GM12878 (cell line): ENCODE data around the gene SYNDIG1. TPM values are rescaled to one million over a fixed set of nuclear protein-coding genes. Genes with fewer than 3 reads are reported as not detected.

Source experiments
- ATAC-seq: fragments of 200-7000 bp; cut with Tn5 transposase; 3 replicates; pipeline ENCODE4 v1.9.1; 2020; ENCODE audit warnings: mild to moderate bottlenecking, moderate library complexity
- BruUV-seq: library from RNA; stranded (reverse); fragments of 400-500 nt; replicated peaks from 2 replicates; lab custom pipeline; 2021; lab: Mats Ljungman, UMichigan
- CTCF ChIA-PET: fragments of 300-600 bp; sonication (Branson Sonifier 250); formaldehyde crosslinking; extraction: SDS; loops from one replicate; lab custom pipeline; 2021; ENCODE audit warnings: inconsistent platforms; lab: Yijun Ruan, JAX
- POLR2A ChIA-PET: fragments of 350-600 bp; formaldehyde crosslinking; extraction: SDS; loops from one replicate; lab custom pipeline; 2021; ENCODE audit warnings: inconsistent platforms; lab: Charles Lee
- RAD21 ChIA-PET: fragments of 300-600 bp; sonication (Branson Sonifier 250); formaldehyde crosslinking; loops from one replicate; lab custom pipeline; 2023; ENCODE audit warnings: antibody characterized with exemption; ENCODE audit not compliant: unreplicated experiment; lab: Charles Lee
- SMC1A ChIA-PET: fragments of 300-600 bp; sonication (Branson Sonifier 250); formaldehyde crosslinking; loops from one replicate; lab custom pipeline; 2023; ENCODE audit not compliant: unreplicated experiment, uncharacterized antibody; lab: Charles Lee
- DNase-seq: peaks from one replicate; pipeline ENCODE4 v3.0.0-alpha.2; 2011; ENCODE audit warnings: low read depth, low spot score
- FAIRE-seq: peaks from 3 replicates; lab custom pipeline; 2011; peaks lifted over from hg19 to GRCh38; lab: Jason Lieb, UNC
- H2AFZ ChIP-seq: 2 replicates; pipeline ENCODE4 v1.6.0; 2011; ENCODE audit warnings: low read depth, low read length, control low read depth; ENCODE audit not compliant: control insufficient read depth
- H3K27ac ChIP-seq: 2 replicates; pipeline ENCODE4 v1.5.1; 2011; ENCODE audit warnings: control low read depth; ENCODE audit not compliant: control insufficient read depth, insufficient read depth
- H3K27me3 ChIP-seq, 2 experiments: replicated peaks in 1 of 2; 2 replicates each; pipeline versions ENCODE4 v1.6.0 to v1.6.1; 2011; ENCODE audit warnings: low read length in 1 of 2; ENCODE audit not compliant: control insufficient read depth in 2 of 2, insufficient read depth in 2 of 2
- H3K36me3 ChIP-seq, 2 experiments: 2 replicates each; pipeline ENCODE4 v1.5.1; 2011; ENCODE audit warnings: low read length in 1 of 2; ENCODE audit not compliant: control insufficient read depth in 2 of 2, insufficient read depth in 2 of 2
- H3K4me1 ChIP-seq: 2 replicates; pipeline ENCODE4 v1.6.1; 2011; ENCODE audit warnings: mild to moderate bottlenecking, low read length, moderate library complexity, mixed read lengths; ENCODE audit not compliant: control insufficient read depth, insufficient read depth
- H3K4me2 ChIP-seq: 2 replicates; pipeline ENCODE4 v1.6.0; 2011; ENCODE audit warnings: control low read depth; ENCODE audit not compliant: control insufficient read depth, insufficient read depth
- H3K4me3 ChIP-seq: fragments of 200-600 bp; sonication (generic); 2 replicates; pipeline ENCODE4 v1.5.1; 2016
- H3K79me2 ChIP-seq: 2 replicates; pipeline ENCODE4 v1.6.0; 2011; ENCODE audit warnings: low read length; ENCODE audit not compliant: control insufficient read depth, insufficient read depth
- H3K9ac ChIP-seq: 2 replicates; pipeline ENCODE4 v1.8.0; 2011; ENCODE audit warnings: low read length, control low read depth, mixed read lengths; ENCODE audit not compliant: control insufficient read depth, insufficient read depth
- H3K9me3 ChIP-seq: replicated peaks from 3 replicates; pipeline ENCODE4 v1.5.1; 2011; ENCODE audit warnings: mild to moderate bottlenecking, low read length; ENCODE audit not compliant: control insufficient read depth, insufficient read depth
- H4K20me1 ChIP-seq: 2 replicates; pipeline ENCODE4 v1.6.0; 2011; ENCODE audit not compliant: control insufficient read depth, insufficient read depth
- CBX3 ChIP-seq: fragments of 200-600 bp; sonication (generic); IDR thresholded peaks from 2 replicates; pipeline ENCODE4 v1.6.1; 2016; ENCODE audit warnings: low read depth, borderline replicate concordance
- HDAC6 ChIP-seq: fragments of 200-600 bp; sonication (generic); IDR thresholded peaks from one replicate; pipeline ENCODE4 v1.8.0; 2017; ENCODE audit warnings: antibody characterized with exemption; ENCODE audit not compliant: unreplicated experiment
- POLR2AphosphoS2 ChIP-seq: IDR thresholded peaks from 2 replicates; pipeline ENCODE4 v1.6.1; 2011; ENCODE audit warnings: low read depth, mild to moderate bottlenecking, low read length, improper control_type of control experiment, moderate library complexity
- RBBP5 ChIP-seq: fragments of 200-600 bp; sonication (generic); conservative IDR thresholded peaks from 2 replicates; pipeline ENCODE4 v1.6.1; 2016
- USF2 ChIP-seq: IDR thresholded peaks from 2 replicates; pipeline ENCODE4 v1.6.1; 2011; ENCODE audit warnings: low read depth, low read length, improper control_type of control experiment, borderline replicate concordance
- WGBS: methylation state at CpG from one replicate; pipeline ENCODE4 v1.1.6; 2016; ENCODE audit warnings: low lambda C conversion rate; ENCODE audit not compliant: insufficient replicate concordance, insufficient coverage; ENCODE audit errors: missing lambda C conversion rate; 5-methylcytosine and 5-hydroxymethylcytosine counted together
- in situ Hi-C: fragments of 300-500 bp; cut with MboI; formaldehyde crosslinking; loops from 9 replicates; pipeline ENCODE4 v1.14.3; 2018; ENCODE audit warnings: mixed read lengths
- intact Hi-C: fragments of 100-400 bp; cut with micrococcal nuclease; formaldehyde crosslinking; loops from one replicate; pipeline ENCODE4 v1.14.2; 2022; ENCODE audit not compliant: unreplicated experiment
- polyA plus RNA-seq, 11 experiments: library from polyadenylated mRNA; depleted of rRNA in 4 of 11; unstranded in 6 of 11; stranded (reverse) in 5 of 11; fragments of >200 nt; fragmentation: Nextera tagmentation in 4 of 11; fragmentation: Illumina TruSeq in 1 of 11; extraction: Ambion mirVana in 4 of 11; extraction: Trizol in 1 of 11; gene quantifications; 1 replicate in 1 of 11; 2 replicates in 10 of 11; pipeline versions ENCODE4 v1.2.1 to v1.2.3, GENCODE V29; 2011 to 2016; ENCODE audit warnings: inconsistent platforms in 2 of 11, missing spikeins in 2 of 11, low read depth in 1 of 11
- total RNA-seq, 4 experiments: library from RNA; depleted of rRNA in 3 of 4; stranded (reverse); fragments of >200 nt in 3 of 4; fragmentation: Illumina TruSeq in 1 of 4; extraction: Trizol in 1 of 4; gene quantifications; 2 replicates each; pipeline versions ENCODE4 v1.2.1 to v1.2.3, GENCODE V29; 2013 to 2021

Gene SYNDIG1
- total and polyA plus RNA-seq, 10 of the 15 experiments (the other 5 are each of a cell fraction or from before 2014, with no cell fraction given), result not detected

DNA sequence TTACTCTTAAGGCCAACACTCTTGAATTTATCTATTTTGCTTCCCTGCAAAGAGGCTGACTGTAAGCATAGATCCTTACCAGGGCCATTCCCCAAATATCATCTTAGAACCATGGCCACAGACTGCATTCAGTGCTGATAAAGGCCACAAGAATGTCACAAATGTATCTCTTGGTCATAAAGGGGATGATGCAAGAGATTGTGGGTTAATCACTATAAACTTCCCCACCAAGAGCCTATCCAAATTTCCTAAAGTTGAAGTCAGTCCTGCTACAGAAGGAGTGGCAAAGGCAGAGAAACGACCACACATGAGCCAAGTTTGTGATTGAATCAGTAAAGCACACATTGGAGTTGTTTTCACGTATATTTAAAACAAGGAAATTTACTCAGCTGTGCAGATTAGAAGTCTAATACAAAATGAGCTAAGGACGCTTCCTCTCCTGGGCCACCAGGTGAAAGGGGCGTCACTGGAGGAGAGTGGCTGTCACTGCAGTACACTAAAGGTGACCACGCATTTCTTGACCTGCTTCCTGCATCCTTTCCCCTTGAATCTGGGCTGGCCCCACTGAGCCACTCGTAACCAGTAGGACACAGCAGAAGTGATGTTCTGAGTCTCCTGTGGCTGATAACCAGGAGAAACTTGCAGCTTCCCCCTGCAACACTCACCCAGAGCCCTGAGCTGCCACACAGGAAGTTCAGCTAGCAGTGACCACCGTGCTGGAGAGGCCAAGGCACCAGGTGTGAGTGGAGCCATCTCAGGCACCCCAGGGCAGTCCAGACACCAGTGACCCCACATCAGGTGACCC, 181.9 kb downstream of the SYNDIG1 start:
- H3K79me2 ChIP-seq, result no peaks in the 10 kb centered on the region
- SMC1A ChIA-PET, result interaction anchor here (0.7 kb wide), 1 partner anchor 49 kb away, joined by 3 read pairs; no protein-coding TSS in a partner anchor
- no TSS peak for BruUV-seq
- DNase-seq, result no peak
- TF ChIP-seq HDAC6, result no peak
- TF ChIP-seq USF2, result no peak
- no peak for TF ChIP-seq POLR2AphosphoS2
- no peak for TF ChIP-seq CBX3
- no peak for TF ChIP-seq RBBP5
- TF ChIP-seq, all 136 proteins: peak for 0
- Histone ChIP-seq H2AFZ (no peak overlapping the region), H3K27ac (no peak overlapping the region), H3K4me3 (no peak overlapping the region), H3K4me1 (no peaks in the 10 kb centered on the region; the same call in 1 of the 2 replicates), H4K20me1 (no peaks in the 10 kb centered on the region), H3K9ac (no peak overlapping the region; the same call in 1 of the 2 replicates), H3K9me3 (no peaks in the 10 kb centered on the region), H3K4me2 (no peak overlapping the region), H3K36me3 (no peaks in the 10 kb centered on the region), H3K27me3 (peaks cover 0 to 2% of the 10 kb centered on the region in 2 experiments; a peak in 2 of 4 replicates)
- ChIA-PET POLR2A (no interaction called here), CTCF (no interaction called here), RAD21 (no interaction called here)
- intact Hi-C loops (no loop called here), in situ Hi-C loops (loop anchor here (5.0 kb wide), 1 partner anchor 51 kb away; no protein-coding TSS in a partner anchor)
- FAIRE-seq (no peak), ATAC-seq (no peak)
- WGBS, result 39% methylated on average over 7 of the region's 7 CpGs
